PC-3 (cell line): ENCODE results near the gene TMIE. TPM values are rescaled to one million over a fixed set of nuclear protein-coding genes. Genes with fewer than 3 reads are reported as not detected.

Experiments
- ATAC-seq: fragments of 200-7000 bp; cut with Tn5 transposase; 2 replicates; pipeline ENCODE4 v1.9.1; 2020; ENCODE audit warnings: mild to moderate bottlenecking, moderate library complexity
- BruUV-seq: library from RNA; stranded (reverse); fragments of 400-500 nt; replicated peaks from 2 replicates; lab custom pipeline; 2021; lab: Mats Ljungman, UMichigan
- CTCF ChIA-PET: fragments of 300-600 bp; sonication (Branson Sonifier 250); formaldehyde crosslinking; loops from one replicate; lab custom pipeline; 2022; ENCODE audit warnings: antibody characterized with exemption; lab: Charles Lee
- POLR2A ChIA-PET: fragments of 300-600 bp; sonication (Branson Sonifier 250); formaldehyde crosslinking; loops from one replicate; lab custom pipeline; 2022; ENCODE audit warnings: antibody characterized with exemption; ENCODE audit not compliant: unreplicated experiment; lab: Charles Lee
- DNase-seq: peaks from one replicate; pipeline ENCODE4 v3.0.0-alpha.2; 2015
- H2AFZ ChIP-seq: fragments of 300-600 bp; sonication (generic); 2 replicates; pipeline ENCODE4 v1.6.0; 2016; ENCODE audit warnings: antibody characterized with exemption, low read length
- H3F3A ChIP-seq: fragments of 300-600 bp; sonication (generic); one replicate; pipeline ENCODE4 v1.6.0; 2017; ENCODE audit warnings: antibody characterized with exemption, low read length, control low read depth, mild to moderate bottlenecking; ENCODE audit not compliant: unreplicated experiment
- H3K27ac ChIP-seq: fragments of 300-600 bp; sonication (generic); 2 replicates; pipeline ENCODE4 v1.5.1; 2016; ENCODE audit warnings: mild to moderate bottlenecking, low read length
- H3K27me3 ChIP-seq: fragments of 300-600 bp; sonication (generic); 2 replicates; pipeline ENCODE4 v1.6.1; 2016; ENCODE audit warnings: low read length, mixed read lengths
- H3K36me3 ChIP-seq: fragments of 300-600 bp; sonication (generic); 2 replicates; pipeline ENCODE4 v1.6.1; 2016; ENCODE audit warnings: low read depth, mixed run types, low read length, mixed read lengths
- H3K4me1 ChIP-seq: fragments of 300-600 bp; sonication (generic); 2 replicates; pipeline ENCODE4 v1.5.1; 2016; ENCODE audit warnings: low read length; ENCODE audit not compliant: insufficient read depth
- H3K4me2 ChIP-seq: fragments of 300-600 bp; sonication (generic); 2 replicates; pipeline ENCODE4 v1.6.0; 2016; ENCODE audit warnings: low read length
- H3K4me3 ChIP-seq: fragments of 300-600 bp; sonication (generic); 2 replicates; pipeline ENCODE4 v1.5.1; 2016; ENCODE audit warnings: mild to moderate bottlenecking, low read length, mixed read lengths
- H3K79me2 ChIP-seq: fragments of 300-600 bp; sonication (generic); 2 replicates; pipeline ENCODE4 v1.6.1; 2017; ENCODE audit warnings: low read length, mixed read lengths
- H3K9ac ChIP-seq: fragments of 300-600 bp; sonication (generic); 2 replicates; pipeline ENCODE4 v1.6.0; 2016; ENCODE audit warnings: mild to moderate bottlenecking, low read length
- H3K9me2 ChIP-seq: fragments of 300-600 bp; sonication (generic); replicated peaks from 2 replicates; pipeline ENCODE4 v1.6.1; 2016; ENCODE audit warnings: mixed run types, low read length, mixed read lengths
- H3K9me3 ChIP-seq: fragments of 300-600 bp; sonication (generic); 2 replicates; pipeline ENCODE4 v1.6.1; 2016; ENCODE audit warnings: low read length, mixed read lengths
- H4K20me1 ChIP-seq: fragments of 300-600 bp; sonication (generic); 2 replicates; pipeline ENCODE4 v1.6.1; 2016; ENCODE audit warnings: low read length, mixed read lengths
- EZH2 ChIP-seq: fragments of 300-600 bp; sonication (generic); IDR thresholded peaks from one replicate; pipeline ENCODE4 v1.6.1; 2017; ENCODE audit warnings: antibody characterized with exemption, mild to moderate bottlenecking, low read length; ENCODE audit not compliant: unreplicated experiment
- EZH2phosphoT487 ChIP-seq: fragments of 300-600 bp; sonication (generic); IDR thresholded peaks from 2 replicates; pipeline ENCODE4 v1.6.1; 2018; ENCODE audit warnings: mild to moderate bottlenecking, antibody characterized with exemption, low read length, borderline replicate concordance
- intact Hi-C: fragments of 100-400 bp; cut with micrococcal nuclease; formaldehyde crosslinking; loops from 2 replicates; pipeline ENCODE4 v1.9.0; 2023
- total RNA-seq: library from RNA; depleted of rRNA; stranded (reverse); fragments of >200 nt; gene quantifications from 2 replicates; pipeline ENCODE4 v1.2.3, GENCODE V29; 2014
- TF ChIP-seq, protein P1 (sequence below): fragments of 300-600 bp; sonication (generic); conservative IDR thresholded peaks from 2 replicates; pipeline ENCODE4 v1.5.1; 2017; ENCODE audit warnings: antibody characterized with exemption, low read depth, mild to moderate bottlenecking, low read length

Gene TMIE
- total RNA-seq, 1 experiment from 2014 or later: 0.66 TPM

GRCh38 chr3:46706771-46707582 is 5.8 kb downstream of the TMIE start:
- TF ChIP-seq EZH2phosphoT487 (no peak), EZH2 (no peak)
- TF ChIP-seq, protein P1, sequence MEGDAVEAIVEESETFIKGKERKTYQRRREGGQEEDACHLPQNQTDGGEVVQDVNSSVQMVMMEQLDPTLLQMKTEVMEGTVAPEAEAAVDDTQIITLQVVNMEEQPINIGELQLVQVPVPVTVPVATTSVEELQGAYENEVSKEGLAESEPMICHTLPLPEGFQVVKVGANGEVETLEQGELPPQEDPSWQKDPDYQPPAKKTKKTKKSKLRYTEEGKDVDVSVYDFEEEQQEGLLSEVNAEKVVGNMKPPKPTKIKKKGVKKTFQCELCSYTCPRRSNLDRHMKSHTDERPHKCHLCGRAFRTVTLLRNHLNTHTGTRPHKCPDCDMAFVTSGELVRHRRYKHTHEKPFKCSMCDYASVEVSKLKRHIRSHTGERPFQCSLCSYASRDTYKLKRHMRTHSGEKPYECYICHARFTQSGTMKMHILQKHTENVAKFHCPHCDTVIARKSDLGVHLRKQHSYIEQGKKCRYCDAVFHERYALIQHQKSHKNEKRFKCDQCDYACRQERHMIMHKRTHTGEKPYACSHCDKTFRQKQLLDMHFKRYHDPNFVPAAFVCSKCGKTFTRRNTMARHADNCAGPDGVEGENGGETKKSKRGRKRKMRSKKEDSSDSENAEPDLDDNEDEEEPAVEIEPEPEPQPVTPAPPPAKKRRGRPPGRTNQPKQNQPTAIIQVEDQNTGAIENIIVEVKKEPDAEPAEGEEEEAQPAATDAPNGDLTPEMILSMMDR: no peak
- Histone ChIP-seq H3K27ac (no peak overlapping the region), H3K4me1 (peaks cover 13% of the 10 kb centered on the region), H2AFZ (no peak overlapping the region), H3F3A (no peaks in the 10 kb centered on the region), H3K9me3 (no peaks in the 10 kb centered on the region), H3K27me3 (no peaks in the 10 kb centered on the region), H4K20me1 (no peaks in the 10 kb centered on the region), H3K9ac (no peak overlapping the region), H3K4me2 (peak overlapping the region; percentile 65), H3K79me2 (no peaks in the 10 kb centered on the region), H3K36me3 (no peaks in the 10 kb centered on the region), H3K4me3 (no peak overlapping the region), H3K9me2 (no peaks in the 10 kb centered on the region)
- POLR2A ChIA-PET: no interaction called here
- intact Hi-C loops: no loop called here
- ATAC-seq (no peak), DNase-seq (no peak)
- BruUV-seq: no TSS peak
- CTCF ChIA-PET: interaction anchor here (1.0 to 2.0 kb wide), 3 partner anchors 188 to 202 kb away, joined by 3 to 11 read pairs (median 7); no protein-coding TSS in a partner anchor

DNA sequence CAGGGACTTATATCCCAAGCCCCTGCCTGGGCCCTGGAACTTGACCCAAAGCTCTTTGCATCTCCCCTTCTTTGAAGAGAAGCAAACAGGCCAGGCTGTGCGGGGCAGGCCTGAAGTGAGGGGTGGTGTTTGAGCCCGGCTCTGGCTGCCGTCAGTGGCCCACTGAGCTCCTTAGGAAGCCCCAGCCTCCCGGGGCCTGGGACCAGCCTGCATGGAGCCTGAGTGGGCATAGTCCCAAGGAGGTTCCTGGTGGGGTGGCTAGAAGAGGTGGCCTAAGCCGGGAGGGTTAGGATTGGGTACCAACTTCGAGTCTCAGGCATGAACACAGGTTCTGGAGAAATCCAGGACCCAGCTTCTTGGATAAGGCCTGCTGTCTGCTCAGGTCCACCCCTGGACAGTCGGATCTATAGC is 6.4 kb downstream of the TMIE start:
- H3K9ac ChIP-seq: no peak overlapping the region
- ATAC-seq: no peak
- no peak for DNase-seq
- H2AFZ ChIP-seq: no peak overlapping the region
- no peak for TF ChIP-seq EZH2
- no peak for TF ChIP-seq EZH2phosphoT487
- TF ChIP-seq, protein P1: no peak
- no peaks in the 10 kb centered on the region for H3K9me2 ChIP-seq
- H3K27me3 ChIP-seq: no peaks in the 10 kb centered on the region
- H3K4me2 ChIP-seq: no peak overlapping the region
- H3K79me2 ChIP-seq: no peaks in the 10 kb centered on the region
- peaks cover 13% of the 10 kb centered on the region for H3K4me1 ChIP-seq
- no peak overlapping the region for H3K4me3 ChIP-seq
- intact Hi-C loops: no loop called here
- no peaks in the 10 kb centered on the region for H3F3A ChIP-seq
- ChIA-PET CTCF (interaction anchor here (1.0 kb wide), 1 partner anchor 187 kb away, joined by 3 read pairs; no protein-coding TSS in a partner anchor), POLR2A (no interaction called here)
- no peaks in the 10 kb centered on the region for H3K36me3 ChIP-seq
- H3K27ac ChIP-seq: no peak overlapping the region
- no TSS peak for BruUV-seq
- H3K9me3 ChIP-seq: no peaks in the 10 kb centered on the region
- no peaks in the 10 kb centered on the region for H4K20me1 ChIP-seq
